Breast epithelium (tissue), 3 donors: ENCODE results near the gene SRRM2.

Experiments used
- POLR2A ChIP-seq: fragments of 450-650 bp; IDR thresholded peaks from one replicate; pipeline ENCODE4 v1.6.1; 2016; ENCODE audit warnings: antibody characterized with exemption, mild to moderate bottlenecking, moderate library complexity
- TF ChIP-seq, protein P1 (sequence below), 3 donors: fragments of 450-650 bp; IDR thresholded peaks; one replicate each; pipeline ENCODE4 v1.5.1; 2016 to 2017; ENCODE audit warnings: antibody characterized with exemption in 3 of 3, mild to moderate bottlenecking in 3 of 3, moderate library complexity in 3 of 3

DNA sequence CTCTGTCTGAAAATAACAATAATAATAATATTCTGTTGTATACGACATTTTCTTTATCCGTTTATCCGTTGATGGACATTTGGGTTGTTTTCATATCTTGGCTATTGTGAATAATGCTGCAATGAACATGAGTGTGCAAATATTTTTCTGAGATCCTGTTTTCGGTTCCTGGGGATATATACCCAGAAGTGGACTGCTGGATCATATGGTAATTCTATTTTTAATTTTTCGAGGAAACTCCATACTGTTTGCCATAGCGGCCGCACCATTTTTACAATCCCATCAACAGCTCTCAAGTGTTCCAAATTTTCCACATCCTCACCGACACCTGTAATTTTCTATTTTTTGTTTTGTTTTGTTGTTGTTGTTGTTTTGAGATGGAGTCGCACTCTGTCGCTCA is 40.5 kb downstream of the SRRM2 start:
- TF ChIP-seq, protein P1, sequence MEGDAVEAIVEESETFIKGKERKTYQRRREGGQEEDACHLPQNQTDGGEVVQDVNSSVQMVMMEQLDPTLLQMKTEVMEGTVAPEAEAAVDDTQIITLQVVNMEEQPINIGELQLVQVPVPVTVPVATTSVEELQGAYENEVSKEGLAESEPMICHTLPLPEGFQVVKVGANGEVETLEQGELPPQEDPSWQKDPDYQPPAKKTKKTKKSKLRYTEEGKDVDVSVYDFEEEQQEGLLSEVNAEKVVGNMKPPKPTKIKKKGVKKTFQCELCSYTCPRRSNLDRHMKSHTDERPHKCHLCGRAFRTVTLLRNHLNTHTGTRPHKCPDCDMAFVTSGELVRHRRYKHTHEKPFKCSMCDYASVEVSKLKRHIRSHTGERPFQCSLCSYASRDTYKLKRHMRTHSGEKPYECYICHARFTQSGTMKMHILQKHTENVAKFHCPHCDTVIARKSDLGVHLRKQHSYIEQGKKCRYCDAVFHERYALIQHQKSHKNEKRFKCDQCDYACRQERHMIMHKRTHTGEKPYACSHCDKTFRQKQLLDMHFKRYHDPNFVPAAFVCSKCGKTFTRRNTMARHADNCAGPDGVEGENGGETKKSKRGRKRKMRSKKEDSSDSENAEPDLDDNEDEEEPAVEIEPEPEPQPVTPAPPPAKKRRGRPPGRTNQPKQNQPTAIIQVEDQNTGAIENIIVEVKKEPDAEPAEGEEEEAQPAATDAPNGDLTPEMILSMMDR (IDR thresholded peaks at IDR 0.05) = no peak
- TF ChIP-seq POLR2A = no peak
